Colon (tissue), 2 donors: ENCODE results near the gene EXD3.

Source experiments
- FAIRE-seq: peaks from 2 replicates; lab custom pipeline; 2012; peaks lifted over from hg19 to GRCh38; lab: Jason Lieb, UNC
- donor health status: control.
- donor health status: control.

EXD3 gene

DNA sequence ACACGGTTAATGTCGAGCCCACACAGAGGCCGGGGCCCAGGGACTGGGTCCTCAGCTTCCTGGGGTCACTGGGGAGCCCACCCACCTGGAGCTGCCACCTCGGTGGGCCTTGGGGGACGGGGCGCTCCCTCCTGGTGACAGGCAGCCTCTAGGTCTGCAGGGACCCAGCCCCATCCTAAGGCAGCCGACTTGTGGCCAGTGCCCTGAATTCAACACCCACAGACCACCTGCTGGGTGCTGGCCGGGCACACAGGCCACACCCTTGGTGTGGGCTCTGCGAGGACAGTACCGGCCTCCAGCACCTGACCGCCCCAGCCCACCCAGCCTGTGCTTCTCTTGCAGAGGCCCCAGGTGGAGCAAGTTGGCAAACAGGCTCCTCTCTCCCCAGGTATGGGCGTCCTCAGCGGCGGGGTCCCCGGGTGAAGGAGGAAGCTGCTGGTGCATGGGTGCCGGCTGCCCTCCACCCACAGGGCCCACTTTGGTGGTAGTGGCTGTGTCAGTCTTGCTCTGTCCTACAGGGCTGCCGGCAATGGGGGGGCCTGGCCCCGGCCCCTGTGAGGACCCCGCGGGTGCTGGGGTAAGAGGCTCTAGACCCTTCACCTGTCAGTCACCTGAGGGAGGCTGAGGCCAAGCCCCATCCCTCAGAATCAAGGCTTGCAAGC lies 9.9 kb upstream of the EXD3 start:
- FAIRE-seq, result no peak

DNA sequence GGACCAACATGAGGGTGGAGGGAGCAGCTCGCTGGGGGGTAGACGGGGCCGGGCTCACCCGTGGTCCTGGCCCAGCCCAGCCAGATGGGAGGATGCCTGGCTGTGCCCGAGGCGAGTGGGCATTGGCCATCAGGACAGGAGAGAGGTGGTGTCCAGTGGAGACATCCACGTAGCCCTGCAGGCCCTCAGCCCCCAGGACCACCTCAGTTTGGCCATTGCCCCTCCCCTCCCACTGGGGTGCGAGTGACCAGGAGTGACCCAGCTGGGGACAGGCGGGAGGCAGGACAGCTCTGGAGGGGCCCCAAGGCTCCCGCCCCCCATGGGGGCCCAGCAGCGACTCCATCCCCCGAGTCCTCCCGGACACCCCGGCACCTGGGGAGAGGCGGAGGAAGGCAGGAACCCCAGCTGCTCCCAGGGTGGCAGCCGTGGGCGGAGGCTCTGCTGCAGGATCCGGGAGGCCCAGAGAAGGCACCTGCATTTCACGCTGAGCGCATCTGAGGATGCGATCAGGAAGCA lies 8.5 kb upstream of the EXD3 start:
- no peak for FAIRE-seq

DNA sequence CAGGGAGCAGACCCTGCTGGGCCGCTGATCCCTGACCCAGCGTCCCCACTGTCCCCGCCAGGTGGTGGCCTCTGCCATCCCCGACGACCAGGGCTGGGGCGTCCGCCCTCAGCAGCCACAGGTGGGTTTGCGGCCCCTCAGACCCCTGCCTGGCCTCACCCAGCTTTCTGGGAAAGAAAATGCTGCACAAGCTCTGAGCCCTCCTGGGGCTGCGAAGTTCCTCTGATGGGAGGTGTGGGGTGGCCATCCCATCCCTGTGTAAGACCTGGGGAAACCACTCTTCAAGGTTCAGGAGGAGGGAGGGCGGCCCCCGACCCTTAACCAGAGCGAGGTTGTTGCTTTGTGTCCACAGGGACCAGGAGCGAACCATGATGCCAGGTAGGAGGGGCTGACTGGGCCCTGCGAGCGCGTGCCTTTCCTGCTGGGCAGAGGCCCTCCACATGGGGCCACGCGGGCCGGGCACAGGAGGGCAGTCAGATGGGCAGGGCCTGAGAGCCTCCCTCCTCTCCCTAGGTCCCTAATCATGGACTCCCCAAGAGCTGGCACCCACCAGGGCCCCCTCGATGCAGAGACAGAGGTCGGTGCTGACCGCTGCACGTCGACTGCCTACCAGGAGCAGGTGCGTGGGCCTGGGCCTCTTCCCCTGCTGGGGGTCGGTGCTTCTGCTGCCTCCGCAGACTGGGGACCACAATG lies 7.9 kb upstream of the EXD3 start:
- no peak for FAIRE-seq

DNA sequence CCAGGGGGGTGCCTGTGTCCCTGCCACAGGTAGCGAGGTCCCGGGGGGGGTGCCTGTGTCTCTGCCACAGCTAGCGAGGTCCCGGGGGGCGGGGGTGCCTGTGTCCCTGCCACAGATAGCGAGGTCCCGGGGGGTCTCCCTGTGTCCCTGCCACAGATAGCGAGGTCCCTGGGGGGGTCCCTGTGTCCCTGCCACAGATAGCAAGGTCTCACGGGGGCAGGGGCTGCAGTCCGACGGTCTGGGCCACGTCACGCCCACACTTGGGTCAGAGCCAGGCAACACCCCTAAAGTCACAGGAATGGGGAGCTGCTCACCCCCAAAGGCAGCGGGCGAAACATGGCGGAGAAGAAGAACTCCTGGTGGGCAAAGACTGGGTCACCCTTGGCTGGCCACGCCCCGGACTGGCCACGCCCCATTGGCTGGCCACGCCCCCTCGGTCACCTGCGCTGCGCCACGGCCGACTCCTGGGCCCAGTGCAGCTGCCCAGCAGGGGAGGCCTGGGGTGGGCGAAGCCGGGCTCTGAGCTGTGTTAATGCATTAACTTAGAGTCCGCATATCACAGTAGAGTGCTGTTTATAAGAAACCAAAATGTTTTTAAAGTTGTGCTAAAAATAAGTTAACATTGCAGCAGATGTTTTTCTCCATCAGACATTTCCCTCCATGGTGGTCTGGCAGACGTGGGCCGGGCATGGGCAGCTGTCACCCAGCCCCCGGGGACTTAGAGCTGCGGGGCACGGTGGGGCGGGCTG lies 7.2 kb upstream of the EXD3 start:
- no peak for FAIRE-seq

DNA sequence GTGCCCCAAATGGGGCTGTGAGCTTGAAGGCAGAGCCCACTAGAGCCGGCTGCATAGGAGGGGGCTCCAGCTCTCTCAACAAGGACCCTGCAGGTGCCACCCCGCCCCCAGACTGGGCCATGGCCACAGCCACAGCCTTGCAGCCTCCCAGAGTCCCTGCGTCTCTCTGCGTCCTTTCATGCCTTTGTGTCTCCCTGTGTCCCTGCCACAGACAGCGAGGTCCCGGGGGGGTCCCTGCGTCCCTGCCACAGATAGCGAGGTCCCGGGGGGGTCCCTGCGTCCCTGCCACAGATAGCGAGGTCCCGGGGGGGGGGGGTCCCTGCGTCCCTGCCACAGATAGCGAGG lies 6.6 kb upstream of the EXD3 start:
- no peak for FAIRE-seq

DNA sequence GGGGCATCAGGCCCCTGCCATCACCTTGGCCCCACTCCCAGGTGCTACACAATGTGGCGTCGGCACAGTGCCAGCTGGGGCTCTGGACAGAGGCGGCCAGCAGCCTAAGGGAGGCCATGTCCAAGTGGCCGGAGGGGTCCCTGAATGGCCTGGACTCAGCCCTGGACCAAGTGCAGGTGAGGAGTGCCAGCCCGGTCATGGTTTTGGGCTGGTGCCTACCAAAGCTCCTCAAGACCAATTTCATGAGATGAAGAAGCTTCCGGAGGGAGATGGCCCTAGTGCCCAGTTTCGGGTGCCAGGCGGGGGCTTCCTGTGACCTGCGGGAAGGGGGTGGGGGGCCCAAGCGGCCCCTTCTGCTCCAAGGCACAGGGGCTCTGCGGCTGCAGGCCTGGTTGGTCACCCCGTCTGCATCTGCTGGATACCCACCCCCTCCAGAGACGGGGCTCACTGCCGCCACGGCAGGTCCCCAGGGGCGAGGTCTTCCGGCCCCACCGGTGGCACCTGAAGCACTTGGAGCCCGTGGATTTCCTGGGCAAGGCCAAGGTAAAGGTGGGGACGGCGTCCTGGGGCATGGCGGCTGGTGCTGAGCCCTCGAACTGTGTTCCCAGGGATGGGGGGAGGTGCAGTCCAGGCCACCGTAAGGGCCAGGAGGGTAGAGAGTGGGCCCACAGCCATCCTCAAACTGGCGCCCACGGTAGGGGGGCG lies 6.0 kb upstream of the EXD3 start:
- no peak for FAIRE-seq

DNA sequence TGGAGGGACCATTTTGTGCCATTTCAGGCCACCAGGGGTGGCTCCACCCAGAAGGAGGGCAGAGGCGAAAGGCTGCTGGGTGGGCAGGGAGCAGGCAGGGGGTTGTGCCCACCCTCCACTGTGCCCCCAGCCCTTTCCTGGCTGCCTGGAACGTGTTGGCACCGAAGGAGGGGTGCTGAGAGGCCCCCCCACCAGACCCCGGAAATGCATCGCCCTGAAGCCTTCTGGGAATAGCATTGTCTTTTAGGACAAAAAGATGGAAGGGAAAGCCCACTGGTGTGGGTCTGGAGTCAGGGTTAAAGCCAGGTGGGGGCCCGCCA lies 5.3 kb upstream of the EXD3 start:
- FAIRE-seq, result no peak

DNA sequence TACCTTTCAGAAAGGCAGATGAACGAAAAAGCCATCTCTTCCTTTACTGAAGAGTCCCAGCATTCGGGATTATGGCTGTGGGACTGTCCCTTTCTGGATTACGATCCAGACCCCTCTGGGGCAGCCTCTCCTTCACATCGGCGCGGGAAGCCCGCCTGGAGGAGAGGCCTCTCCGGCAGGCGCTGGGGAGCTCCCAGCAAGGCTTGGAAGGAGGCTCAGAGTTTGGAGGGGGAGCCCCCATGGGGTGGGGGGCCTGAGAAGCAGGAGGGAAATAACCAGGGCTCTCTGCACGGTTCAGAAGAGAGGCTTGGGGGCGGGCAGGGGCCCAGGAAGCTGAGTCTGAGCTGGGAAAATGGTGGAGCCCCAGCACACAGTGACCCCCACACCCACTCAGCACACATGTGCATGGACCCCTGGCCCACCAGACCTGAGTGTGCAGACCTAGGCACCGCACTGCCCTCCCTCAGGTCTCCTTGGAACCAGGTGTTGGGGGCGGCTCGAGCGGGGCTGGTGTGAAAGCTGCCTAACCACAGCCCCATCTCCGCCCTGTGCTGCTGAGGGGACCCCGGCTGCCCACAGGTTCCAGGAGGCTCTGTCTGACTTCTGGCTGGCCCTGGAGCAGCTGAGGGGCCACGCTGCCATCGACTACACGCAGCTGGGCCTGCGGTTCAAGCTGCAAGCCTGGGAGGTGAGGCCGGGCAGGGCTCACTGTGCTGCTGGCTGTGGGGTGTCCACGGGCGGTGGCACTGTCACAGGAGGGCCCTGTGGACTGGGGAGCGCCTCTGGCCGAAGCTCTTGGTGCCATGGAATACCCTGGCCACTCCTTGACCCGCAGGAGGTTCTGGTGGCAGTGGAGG lies 4.7 kb upstream of the EXD3 start:
- no peak for FAIRE-seq

DNA sequence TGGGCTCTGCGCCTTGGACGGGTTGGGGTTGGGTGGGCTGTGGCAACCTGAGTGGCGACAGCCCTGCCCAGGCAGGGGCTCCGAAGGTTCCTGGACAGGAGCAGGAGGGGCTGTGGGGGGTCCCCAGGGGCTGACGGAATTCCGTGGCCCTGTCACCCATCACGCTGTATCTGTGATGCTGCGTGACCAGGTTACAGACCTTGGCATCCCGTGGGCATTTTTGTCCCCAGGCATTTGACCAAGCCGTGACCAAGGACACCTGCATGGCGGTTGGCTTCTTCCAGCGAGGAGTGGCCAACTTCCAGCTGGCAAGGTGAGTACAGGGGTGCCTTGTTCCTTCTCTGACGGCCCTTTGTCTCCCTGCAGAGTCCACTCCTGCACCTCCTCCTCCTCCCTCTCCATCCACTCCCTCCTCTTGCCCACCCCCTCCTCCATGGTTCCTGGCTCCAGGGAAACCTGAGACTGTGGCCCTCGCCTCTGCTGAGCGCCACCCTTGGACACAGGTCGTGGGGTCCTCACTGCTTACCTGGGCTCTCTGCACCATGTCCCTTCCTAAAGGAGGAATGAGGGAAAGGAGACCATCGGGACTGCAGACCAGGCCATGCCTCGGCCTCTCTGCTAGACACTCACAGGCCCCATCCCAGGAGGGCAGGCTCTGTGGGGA lies 3.2 kb upstream of the EXD3 start:
- no peak for FAIRE-seq

DNA sequence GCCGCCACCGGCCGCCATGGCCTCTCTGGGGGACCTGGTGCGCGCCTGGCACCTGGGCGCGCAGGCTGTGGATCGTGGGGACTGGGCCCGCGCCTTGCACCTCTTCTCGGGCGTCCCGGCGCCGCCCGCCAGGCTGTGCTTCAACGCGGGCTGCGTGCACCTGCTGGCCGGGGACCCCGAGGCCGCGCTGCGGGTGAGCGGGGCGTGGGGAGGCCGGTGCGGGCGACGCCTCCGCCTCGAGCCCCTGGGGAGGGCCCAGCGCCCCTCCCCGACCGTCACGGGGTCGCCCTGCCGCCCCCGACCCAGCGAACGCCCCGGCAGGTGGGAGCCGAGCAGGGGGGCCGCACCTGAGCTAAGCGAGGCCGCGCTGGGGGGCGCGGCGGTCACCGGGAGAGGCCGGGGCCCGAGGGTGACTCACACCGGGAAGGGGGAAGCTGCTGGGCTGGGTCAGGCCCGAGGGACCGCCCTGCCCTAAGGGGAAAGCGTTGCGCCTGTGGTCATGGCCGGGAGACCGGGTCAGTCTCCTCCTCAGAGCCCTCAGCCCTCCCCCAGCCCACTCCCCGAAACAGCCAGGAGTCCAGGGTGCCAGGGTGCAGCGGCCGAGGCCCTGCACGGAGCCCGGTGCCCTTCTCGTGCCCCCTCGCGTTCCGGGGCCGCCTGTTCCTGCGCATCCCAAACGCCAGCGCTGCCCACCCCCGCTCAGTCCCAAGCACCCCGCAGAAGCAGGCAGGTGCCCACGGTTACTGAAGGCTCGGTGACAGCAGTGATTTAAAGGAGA lies 741 bp upstream of the EXD3 start:
- no peak for FAIRE-seq

DNA sequence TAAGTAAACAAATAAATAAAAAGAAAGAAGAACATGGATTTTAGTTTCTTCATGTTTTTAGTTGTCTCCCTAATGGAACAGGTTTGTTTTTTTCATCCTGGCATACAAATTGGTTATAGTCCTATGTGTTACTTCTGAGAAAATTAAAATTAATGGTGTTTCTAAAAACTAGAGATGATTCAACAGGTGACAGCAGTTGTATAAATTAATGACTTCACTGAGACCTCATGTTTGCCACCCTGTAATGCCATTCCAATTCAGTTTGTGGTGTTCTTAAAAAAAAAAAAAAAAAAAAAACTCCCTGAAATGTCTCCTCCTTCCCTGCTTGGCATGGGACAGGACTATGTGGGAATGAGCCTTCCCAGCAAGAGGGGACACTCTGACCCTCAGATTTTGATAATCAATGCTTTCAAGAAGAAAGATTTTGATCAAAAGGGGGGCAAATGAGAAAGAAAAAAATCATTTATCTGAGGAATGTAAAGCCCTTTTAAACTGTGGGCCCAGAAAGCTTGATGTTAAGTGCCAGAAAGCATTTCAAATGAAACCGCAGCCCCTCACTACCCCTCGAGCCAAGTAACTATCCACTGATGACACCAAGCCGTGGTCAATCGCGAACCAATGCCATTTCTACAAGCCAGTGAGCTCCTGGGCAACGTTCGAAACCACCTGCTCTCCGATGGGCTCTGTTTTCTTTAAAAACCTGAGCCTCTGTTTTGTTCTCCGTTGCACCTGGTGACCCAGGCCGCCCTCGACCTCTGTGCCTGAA lies 941 bp downstream of the EXD3 start:
- no peak for FAIRE-seq

DNA sequence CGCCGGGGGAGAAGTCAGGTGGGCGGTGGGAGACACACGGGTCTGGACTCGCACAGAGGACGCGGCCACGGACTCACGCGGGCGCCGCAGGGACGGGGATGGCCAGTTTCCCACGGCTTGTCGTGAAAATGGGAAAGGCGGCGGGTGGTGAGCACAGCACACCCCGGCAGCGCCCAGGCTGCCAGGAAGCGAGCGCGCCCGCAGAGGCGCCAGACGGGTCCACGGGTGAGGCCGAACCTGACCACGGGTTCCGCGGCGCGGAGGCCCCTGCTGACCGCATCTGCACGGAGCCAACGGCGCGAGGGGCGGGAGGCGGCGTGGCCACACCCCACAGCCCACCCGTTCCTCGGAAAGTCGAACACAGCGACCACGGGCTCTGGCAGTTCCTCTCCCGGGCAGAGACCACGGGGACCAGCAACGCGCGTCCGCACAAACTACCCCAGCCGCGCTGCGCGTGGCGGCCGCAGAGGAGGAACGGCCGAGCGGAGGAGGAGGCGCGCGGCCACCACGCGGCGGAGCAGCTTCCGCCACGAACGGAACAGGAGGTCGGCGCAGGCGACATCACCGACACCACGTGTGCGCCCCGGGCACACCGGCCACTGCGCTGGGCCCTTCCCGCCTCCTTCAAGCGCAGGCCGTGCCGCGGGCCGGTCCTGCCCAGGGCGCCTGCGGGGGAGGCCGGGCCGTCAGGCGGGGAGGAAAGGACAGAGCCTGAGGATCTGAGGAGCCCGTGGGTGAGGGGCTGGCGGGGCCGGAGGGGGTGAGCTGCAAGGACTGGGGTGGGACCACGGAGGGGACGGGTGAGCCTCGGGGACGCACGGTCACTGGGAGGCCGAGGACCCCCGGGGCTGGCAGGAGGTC lies 5.6 kb downstream of the EXD3 start:
- FAIRE-seq, result no peak

DNA sequence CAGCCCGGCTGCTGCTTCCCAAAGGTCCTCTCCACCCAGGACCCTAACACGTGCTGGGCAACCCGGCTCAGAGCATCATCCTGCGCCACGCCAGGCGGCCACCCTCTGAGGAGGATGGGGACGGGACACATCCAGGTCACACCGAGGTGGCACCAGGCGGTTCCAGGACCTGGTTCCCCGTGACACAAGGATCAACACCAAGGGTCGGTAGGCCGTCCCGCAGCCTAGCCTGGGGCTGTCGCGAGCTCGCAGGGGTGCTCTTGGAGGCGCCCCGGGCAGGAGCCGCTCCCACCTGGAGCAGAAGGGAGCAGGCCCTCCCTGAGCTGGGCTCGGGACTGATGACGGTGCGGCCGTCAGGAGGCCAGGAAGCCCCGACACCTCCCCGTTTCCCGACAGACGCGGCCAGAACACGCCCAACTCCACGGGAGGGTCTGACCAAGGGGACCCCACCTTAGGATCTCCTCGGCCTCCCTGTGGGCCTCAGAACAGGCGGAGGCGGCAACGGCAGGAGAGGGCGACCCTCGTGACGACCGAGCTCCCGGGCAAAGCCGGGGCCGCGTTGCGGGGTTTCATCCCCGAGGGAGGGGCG lies 6.3 kb downstream of the EXD3 start:
- no peak for FAIRE-seq

DNA sequence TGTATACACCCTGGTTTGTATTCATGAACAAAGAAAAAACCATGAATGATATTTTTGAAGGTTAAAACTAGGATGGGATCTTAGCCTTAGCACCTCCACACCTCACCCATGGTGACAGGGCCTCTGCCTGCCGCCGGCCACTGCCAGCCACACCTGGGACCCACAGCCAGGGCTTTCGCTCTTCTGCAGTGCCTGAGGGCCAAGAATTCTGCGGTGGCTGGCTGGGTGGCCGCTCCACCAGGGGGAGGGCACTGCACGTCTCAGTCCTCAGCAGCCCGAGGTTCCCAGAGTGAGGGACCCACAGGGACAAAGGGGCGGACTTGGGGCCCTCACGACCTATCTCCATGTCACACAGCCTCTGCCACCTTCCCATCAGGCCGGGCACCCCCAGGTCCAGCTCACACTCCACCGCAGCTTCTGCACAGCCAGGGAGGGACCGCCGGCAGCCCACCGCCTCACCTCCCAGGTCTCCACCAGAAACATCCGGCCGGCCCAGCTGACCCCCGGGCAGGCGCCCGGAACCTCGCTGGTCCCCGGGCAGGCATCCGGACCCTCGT lies 6.9 kb downstream of the EXD3 start:
- no peak for FAIRE-seq

DNA sequence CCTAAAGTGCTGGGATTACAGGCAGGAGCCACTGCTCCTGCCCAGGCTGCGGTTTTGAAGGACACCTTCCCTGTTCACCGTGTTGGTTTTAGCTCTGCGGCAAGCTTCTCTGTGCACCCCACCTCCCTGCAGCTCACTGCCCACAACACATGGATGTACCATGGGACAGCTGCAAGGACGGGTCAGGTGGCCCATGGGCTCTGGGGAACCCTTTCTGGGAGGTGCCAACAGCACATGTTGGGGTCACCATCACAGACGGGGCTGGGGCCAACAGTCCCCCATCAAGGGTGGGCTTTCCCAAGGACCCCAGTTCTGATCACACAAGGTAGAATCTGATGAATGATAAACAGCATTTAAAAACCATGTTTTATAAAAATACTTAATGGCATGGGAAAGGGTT lies 7.5 kb downstream of the EXD3 start:
- FAIRE-seq, result no peak

DNA sequence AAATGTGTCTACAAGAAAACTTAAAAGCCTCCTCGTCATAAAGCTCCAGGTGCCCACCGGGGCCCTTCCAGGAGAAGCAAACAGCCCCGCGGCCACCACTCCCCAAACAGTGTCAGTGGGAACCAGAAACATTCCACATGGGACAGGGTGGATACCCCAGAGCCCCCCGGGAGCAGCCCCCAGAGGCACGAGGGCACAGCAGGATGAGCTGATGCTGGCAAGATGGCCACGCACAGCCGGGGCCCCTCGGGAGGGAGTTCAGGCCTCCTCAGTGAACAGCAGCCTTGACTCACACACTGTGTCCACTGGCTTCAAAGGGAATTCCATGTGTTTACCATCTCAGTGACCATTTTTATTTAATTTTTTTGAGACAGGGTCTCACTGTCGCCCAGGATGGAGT lies 10.5 kb downstream of the EXD3 start:
- FAIRE-seq, result no peak

DNA sequence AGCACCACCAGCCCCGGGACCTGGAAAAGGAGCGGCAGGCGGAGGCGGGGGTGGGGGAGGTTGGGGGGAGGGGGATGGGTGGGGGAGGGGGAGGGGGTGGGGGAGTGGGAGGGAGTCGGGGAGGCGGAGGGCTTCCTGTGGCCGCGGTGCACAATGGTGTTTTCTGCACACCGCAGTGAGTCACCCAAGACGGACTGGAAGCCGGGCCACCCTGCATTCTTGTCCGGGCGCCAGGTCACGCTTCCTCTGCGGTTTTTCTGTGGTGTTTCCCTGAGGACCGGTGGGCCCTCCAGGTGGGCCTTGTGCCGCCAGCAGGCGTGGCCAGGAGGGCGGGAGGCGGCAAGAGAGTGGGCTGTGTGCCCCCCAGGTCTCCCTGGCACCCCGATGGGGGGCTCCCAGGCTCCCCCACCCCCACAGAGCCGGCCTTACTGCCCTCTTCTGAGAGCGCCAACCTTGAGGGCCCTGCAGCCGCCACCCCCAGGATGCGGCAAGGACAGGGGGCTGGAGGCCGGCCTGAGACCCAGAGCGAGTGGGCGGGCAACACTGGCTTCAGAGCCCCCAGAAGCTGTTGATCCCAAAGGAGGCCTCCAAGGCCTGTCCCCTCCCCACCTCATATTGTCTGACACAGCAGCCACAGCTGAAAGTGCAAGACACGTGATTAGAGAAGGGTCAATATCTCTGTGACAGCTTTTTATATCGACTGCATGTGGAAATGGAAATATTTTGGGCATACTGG lies 11.1 kb downstream of the EXD3 start:
- no peak for FAIRE-seq
